SK-N-SH (cell line): ENCODE measurements around the gene HS2ST1. TPM values are rescaled to one million over a fixed set of nuclear protein-coding genes. Genes with fewer than 3 reads are reported as not detected.

Experiments used
- CTCF ChIA-PET: fragments of 300-600, 350-600 bp; formaldehyde crosslinking; extraction: SDS; loops from one replicate; lab custom pipeline; 2021; lab: Yijun Ruan, JAX
- POLR2A ChIA-PET: fragments of 350-600 bp; sonication (Branson Sonifier 250); formaldehyde crosslinking; extraction: SDS; loops from one replicate; lab custom pipeline; 2020; ENCODE audit warnings: antibody characterized with exemption, inconsistent platforms; lab: Yijun Ruan, JAX
- DNase-seq: peaks from one replicate; pipeline ENCODE4 v3.0.0; 2012
- H2AFZ ChIP-seq: fragments of 200-600 bp; sonication (generic); 2 replicates; pipeline ENCODE4 v1.8.1; 2016; ENCODE audit warnings: antibody characterized with exemption, mild to moderate bottlenecking, low read depth
- H3F3A ChIP-seq: fragments of 200-600 bp; sonication (generic); replicated peaks from 2 replicates; pipeline ENCODE3; 2016; ENCODE audit warnings: antibody characterized with exemption, mild to moderate bottlenecking; ENCODE audit not compliant: insufficient read depth
- H3K27ac ChIP-seq, 2 experiments: fragments of 200-500 bp in 1 of 2; fragments of 200-600 bp in 1 of 2; sonication (Bioruptor generic) in 1 of 2; sonication (generic), shearing (Covaris generic) in 1 of 2; 2 replicates each; pipeline versions ENCODE4 v1.5.1 to v1.6.1; 2014 to 2016; ENCODE audit warnings: low read depth in 2 of 2, inconsistent platforms in 1 of 2, low read length in 1 of 2, mild to moderate bottlenecking in 1 of 2, mixed read lengths in 1 of 2
- H3K27me3 ChIP-seq: fragments of 200-600 bp; sonication (generic), shearing (Covaris generic); 2 replicates; pipeline ENCODE4 v1.6.1; 2016; ENCODE audit warnings: mixed run types; ENCODE audit not compliant: insufficient read depth
- H3K36me3 ChIP-seq, 2 experiments: fragments of 200-500 bp in 1 of 2; fragments of 200-600 bp in 1 of 2; sonication (Bioruptor generic) in 1 of 2; sonication (generic) in 1 of 2; replicated peaks in 1 of 2; 2 replicates each; pipeline versions ENCODE3 to v1.5.1; 2014 to 2016; ENCODE audit warnings: low read length in 1 of 2, mild to moderate bottlenecking in 1 of 2; ENCODE audit not compliant: insufficient read depth in 2 of 2, control insufficient read depth in 1 of 2
- H3K4me1 ChIP-seq, 2 experiments: fragments of 200-500 bp in 1 of 2; fragments of 200-600 bp in 1 of 2; sonication (Bioruptor generic) in 1 of 2; sonication (generic), shearing (Covaris generic) in 1 of 2; 2 replicates each; pipeline versions ENCODE4 v1.5.1 to v1.6.1; 2014 to 2016; ENCODE audit warnings: low read depth in 1 of 2, low read length in 1 of 2, mixed run types in 1 of 2; ENCODE audit not compliant: insufficient read depth in 2 of 2, control insufficient read depth in 1 of 2
- H3K4me2 ChIP-seq: fragments of 200-600 bp; sonication (generic), shearing (Covaris generic); 2 replicates; pipeline ENCODE4 v1.6.1; 2017; ENCODE audit warnings: mixed run types
- H3K4me3 ChIP-seq, 2 experiments: fragments of 200-500 bp in 1 of 2; fragments of 200-600 bp in 1 of 2; sonication (Bioruptor generic) in 1 of 2; sonication (generic), shearing (Covaris generic) in 1 of 2; 2 replicates each; pipeline versions ENCODE4 v1.5.1 to v1.8.1; 2014 to 2016; ENCODE audit warnings: low read depth in 2 of 2, inconsistent platforms in 1 of 2, low read length in 1 of 2, mild to moderate bottlenecking in 1 of 2, mixed read lengths in 1 of 2, moderate library complexity in 1 of 2
- H3K79me2 ChIP-seq: fragments of 200-600 bp; sonication (generic); 2 replicates; pipeline ENCODE4 v1.8.1; 2017; ENCODE audit warnings: mild to moderate bottlenecking; ENCODE audit not compliant: insufficient read depth
- H3K9ac ChIP-seq: fragments of 200-600 bp; sonication (generic); 2 replicates; pipeline ENCODE4 v1.6.1; 2017; ENCODE audit warnings: mixed run types
- H3K9me2 ChIP-seq: fragments of 200-600 bp; sonication (generic); 2 replicates; pipeline ENCODE4 v1.6.1; 2017; ENCODE audit warnings: mixed run types
- H3K9me3 ChIP-seq: fragments of 200-600 bp; sonication (generic); 2 replicates; pipeline ENCODE4 v1.6.1; 2017; ENCODE audit warnings: mixed run types, mild to moderate bottlenecking, moderate library complexity
- H4K20me1 ChIP-seq: fragments of 200-600 bp; sonication (generic); 2 replicates; pipeline ENCODE4 v1.6.1; 2017; ENCODE audit warnings: mild to moderate bottlenecking, mixed run types; ENCODE audit not compliant: insufficient read depth
- CHD2 ChIP-seq: fragments of 150-350 bp; IDR thresholded peaks from 2 replicates; pipeline ENCODE4 v1.6.1; 2018; ENCODE audit warnings: low read length; ENCODE audit not compliant: partially characterized antibody
- CTCF ChIP-seq: fragments of 200-600 bp; sonication (generic); IDR thresholded peaks from 2 replicates; pipeline ENCODE4 v1.6.1; 2017; ENCODE audit warnings: antibody characterized with exemption, mild to moderate bottlenecking, moderate library complexity
- EP300 ChIP-seq, 2 experiments: IDR thresholded peaks; 2 replicates each; pipeline versions ENCODE4 v1.4.0 to v1.6.1; 2012; ENCODE audit warnings: borderline replicate concordance in 1 of 2, low read depth in 1 of 2, low read length in 1 of 2
- EZH2phosphoT487 ChIP-seq: fragments of 200-600 bp; sonication (generic); IDR thresholded peaks from 2 replicates; pipeline ENCODE4 v1.6.1; 2017; ENCODE audit warnings: low read depth, mixed run types, mild to moderate bottlenecking, antibody characterized with exemption, moderate library complexity, borderline replicate concordance
- FOSL2 ChIP-seq: IDR thresholded peaks from 2 replicates; pipeline ENCODE4 v1.4.0; 2012; ENCODE audit warnings: low read depth, mild to moderate bottlenecking, moderate library complexity, borderline replicate concordance
- FOXM1 ChIP-seq: IDR thresholded peaks from 2 replicates; pipeline ENCODE4 v1.4.0; 2012; ENCODE audit warnings: low read depth, mild to moderate bottlenecking
- GATA2 ChIP-seq: sonication (generic); formaldehyde crosslinking; IDR thresholded peaks from 2 replicates; pipeline ENCODE4 v1.5.0; 2020; ENCODE audit warnings: mild to moderate bottlenecking, missing genetic modification reagents
- IRF3 ChIP-seq: fragments of 150-350 bp; IDR thresholded peaks from 2 replicates; pipeline ENCODE4 v1.6.1; 2016; ENCODE audit warnings: mild to moderate bottlenecking, low read depth, low read length
- JUND ChIP-seq: IDR thresholded peaks from 2 replicates; pipeline ENCODE4 v1.4.0; 2012
- MAX ChIP-seq: IDR thresholded peaks from 2 replicates; pipeline ENCODE4 v1.4.0; 2012; ENCODE audit warnings: low read depth
- NRF1 ChIP-seq: IDR thresholded peaks from 2 replicates; pipeline ENCODE4 v1.6.1; 2012; ENCODE audit warnings: low read depth, mild to moderate bottlenecking, low read length
- PBX3 ChIP-seq: IDR thresholded peaks from 2 replicates; pipeline ENCODE4; 2012
- RAD21 ChIP-seq: IDR thresholded peaks from 2 replicates; pipeline ENCODE4 v1.6.1; 2012; ENCODE audit warnings: mild to moderate bottlenecking, low read length
- RCOR1 ChIP-seq: fragments of 150-350 bp; IDR thresholded peaks from 2 replicates; pipeline ENCODE4 v1.6.1; 2017; ENCODE audit warnings: antibody characterized with exemption, low read length
- SMC3 ChIP-seq: IDR thresholded peaks from 2 replicates; pipeline ENCODE4 v1.6.1; 2012; ENCODE audit warnings: low read depth, low read length, improper control_type of control experiment
- TAF1 ChIP-seq: IDR thresholded peaks from 2 replicates; pipeline ENCODE4 v1.6.1; 2012; ENCODE audit warnings: low read depth, mild to moderate bottlenecking, low read length, moderate library complexity, borderline replicate concordance
- TCF12 ChIP-seq: IDR thresholded peaks from 2 replicates; pipeline ENCODE4 v1.4.0; 2012
- TEAD4 ChIP-seq: IDR thresholded peaks from 2 replicates; pipeline ENCODE4 v1.4.0; 2012; ENCODE audit warnings: mild to moderate bottlenecking, borderline replicate concordance; ENCODE audit not compliant: insufficient read depth
- USF1 ChIP-seq: IDR thresholded peaks from 2 replicates; pipeline ENCODE4 v1.4.0; 2012; ENCODE audit warnings: low read depth, borderline replicate concordance
- ZBTB33 ChIP-seq: IDR thresholded peaks from 2 replicates; pipeline ENCODE4 v1.4.0; 2012; ENCODE audit warnings: low read depth, borderline replicate concordance
- WGBS: methylation state at CpG from one replicate; pipeline ENCODE4 v1.1.6; 2017; ENCODE audit warnings: low lambda C conversion rate; 5-methylcytosine and 5-hydroxymethylcytosine counted together
- polyA plus RNA-seq, 3 experiments: library from polyadenylated mRNA; depleted of rRNA; stranded (reverse); fragments of >200 nt; gene quantifications; 2 replicates each; pipeline ENCODE4 v1.2.3, GENCODE V29; 2012

Gene HS2ST1
- polyA plus RNA-seq, 1 of the 3 experiments (the other 2 are of a cell fraction): 16.6 TPM

- CTCF ChIA-PET: no interaction called here
- POLR2A ChIA-PET: no interaction called here
- no peak overlapping the region for H3K4me3 ChIP-seq
- 94% methylated on average over 8 of the region's 9 CpGs for WGBS
- H3K4me1 ChIP-seq: peaks cover 9 to 16% of the 10 kb centered on the region in 2 experiments; a peak in 3 of 4 replicates
- H3K27me3 ChIP-seq: peaks cover 10% of the 10 kb centered on the region; the same call in 1 of the 2 replicates
- H3K27ac ChIP-seq: no peak overlapping the region
- no peaks in the 10 kb centered on the region for H3K9me3 ChIP-seq
- H3K79me2 ChIP-seq: no peaks in the 10 kb centered on the region
- H2AFZ ChIP-seq: no peak overlapping the region
- no peaks in the 10 kb centered on the region for H3F3A ChIP-seq
- H4K20me1 ChIP-seq: no peaks in the 10 kb centered on the region
- H3K4me2 ChIP-seq: no peak overlapping the region
- DNase-seq: peak; percentile 34
- H3K9ac ChIP-seq: no peak overlapping the region
- H3K36me3 ChIP-seq: no peaks in the 10 kb centered on the region
- no peaks in the 10 kb centered on the region for H3K9me2 ChIP-seq
- TF ChIP-seq TCF12 (no peak), JUND (no peak), TAF1 (no peak), GATA2 (CRISPR knock-in tag) (no peak), EZH2phosphoT487 (no peak), IRF3 (no peak), PBX3 (no peak), USF1 (no peak), EP300 (IDR thresholded peaks at IDR 0.05; ENCODE audit: borderline replicate concordance in 1 of 2, low read depth in 1 of 2, low read length in 1 of 2) (no peak), FOXM1 (no peak), RAD21 (no peak), TEAD4 (no peak), RCOR1 (no peak), FOSL2 (no peak), NRF1 (no peak), CHD2 (no peak), MAX (no peak), CTCF (no peak), ZBTB33 (no peak), SMC3 (no peak)
Measured at GRCh38 chr1:87154384-87154783, 239.9 kb downstream of the HS2ST1 start.
